IPS-NIHi11 (cell line): ENCODE data around the gene SCUBE1.
"Not testable (repeated sequence)": the region's sequence is repeated elsewhere in the genome, so short reads cannot be mapped to it uniquely, and the experiment has no call there.

Source experiments
- DNase-seq: peaks from one replicate; pipeline ENCODE4 v3.0.0; 2012; ENCODE audit warnings: mixed read lengths, low spot score

SCUBE1 gene

DNA sequence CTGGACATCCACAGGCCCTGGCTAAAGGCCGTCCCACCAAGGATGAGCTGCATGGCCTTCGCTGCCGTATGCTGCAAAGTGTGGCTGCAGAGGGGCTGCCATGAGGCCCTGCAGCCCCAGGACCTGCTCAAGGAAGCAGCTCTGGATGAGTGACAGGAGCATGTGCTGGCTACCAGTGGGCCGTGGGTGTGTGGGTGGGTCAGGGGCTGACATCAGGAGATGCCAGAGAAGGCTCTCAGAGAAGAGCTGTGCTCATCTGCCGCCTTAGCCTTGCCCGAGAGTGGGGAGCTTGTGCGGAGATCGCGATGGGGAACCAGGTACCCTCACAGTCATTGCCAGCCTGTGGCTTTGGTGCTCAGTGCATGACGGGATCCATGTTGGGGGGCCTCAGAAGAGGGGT, 41.3 kb downstream of the SCUBE1 start:
- DNase-seq, result no peak

GRCh38 chr22:43300891-43301676, 42.1 kb downstream of the SCUBE1 start:
- no peak for DNase-seq

DNA sequence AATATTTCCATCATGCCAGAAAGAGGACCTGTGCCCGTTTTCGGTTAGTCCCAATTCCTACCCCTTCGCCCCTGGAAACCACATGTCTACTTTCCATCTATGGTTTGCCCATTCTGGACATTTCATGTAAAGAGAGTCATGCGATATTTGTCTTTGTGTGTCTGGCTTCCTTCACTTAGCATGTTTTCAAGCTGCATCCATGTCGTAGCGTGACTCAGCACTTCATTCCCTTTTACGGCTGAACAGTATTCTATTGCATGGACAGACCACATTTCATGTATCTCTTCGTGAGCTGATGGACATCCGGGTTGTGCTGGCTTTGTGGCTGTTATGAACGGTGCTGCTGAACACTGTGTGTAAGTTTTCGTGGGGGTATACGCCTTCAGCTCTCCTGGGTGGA, 43.4 kb downstream of the SCUBE1 start:
- DNase-seq, result no peak

- DNase-seq, result peak; percentile 47
These were observed 44.9 kb downstream of the SCUBE1 start for GRCh38 chr22:43298062-43298801.

- DNase-seq, result no peak
These were observed 45.7 kb downstream of the SCUBE1 start for GRCh38 chr22:43297270-43298061.

DNA sequence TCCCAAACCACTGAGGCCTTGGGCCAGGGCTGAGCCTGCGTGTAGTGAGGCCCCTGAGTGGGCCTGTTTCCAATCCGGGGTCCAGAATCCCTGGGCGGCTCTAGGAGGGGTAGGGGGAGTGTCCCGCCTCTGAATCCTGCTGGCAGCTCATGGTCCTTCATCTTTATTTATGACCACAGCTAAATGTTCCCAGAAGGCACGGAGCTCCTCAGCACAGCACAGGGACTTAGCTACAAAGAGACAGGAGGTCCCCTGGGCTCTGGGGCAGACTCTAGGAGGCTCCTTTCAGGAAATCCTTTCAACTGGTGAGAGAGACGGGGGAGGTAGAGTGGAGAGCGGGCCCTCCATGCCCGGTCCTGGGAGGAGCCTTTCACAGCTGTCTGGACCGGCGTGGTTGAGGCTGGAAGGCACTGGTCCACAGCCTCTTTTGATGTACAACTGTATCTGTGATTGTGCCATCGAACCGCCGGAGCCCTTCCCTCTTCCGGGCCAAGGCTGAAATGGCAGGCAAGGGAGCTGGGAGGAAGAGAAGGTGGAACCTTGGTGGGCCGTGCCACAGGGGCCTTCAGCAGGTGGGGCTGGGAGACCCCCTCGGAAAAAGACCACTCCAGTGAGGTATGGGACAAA, 46.8 kb downstream of the SCUBE1 start:
- DNase-seq, result no peak

- DNase-seq, result no peak
These were observed 47.5 kb downstream of the SCUBE1 start for GRCh38 chr22:43295660-43296059.

DNA sequence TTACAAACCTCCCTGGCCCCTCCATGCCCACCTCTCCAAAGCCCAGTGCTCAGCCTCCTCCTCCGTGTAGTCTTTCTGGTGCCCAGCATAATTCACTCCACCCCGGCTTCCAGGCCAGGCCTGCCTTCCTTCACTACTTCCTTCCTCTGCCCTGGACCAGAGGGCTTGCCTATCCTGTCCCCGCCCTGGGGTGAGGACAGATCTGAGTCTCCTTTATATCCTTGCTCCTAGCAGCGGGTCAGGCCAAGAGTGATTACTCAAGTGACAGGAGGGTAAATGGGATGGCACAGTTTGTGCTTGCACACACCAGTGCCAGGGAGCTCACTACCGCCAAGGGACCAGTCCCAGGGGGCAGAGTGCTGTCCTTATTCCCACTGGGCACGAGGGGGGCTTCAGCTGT, 48.0 kb downstream of the SCUBE1 start:
- DNase-seq, result no peak

DNA sequence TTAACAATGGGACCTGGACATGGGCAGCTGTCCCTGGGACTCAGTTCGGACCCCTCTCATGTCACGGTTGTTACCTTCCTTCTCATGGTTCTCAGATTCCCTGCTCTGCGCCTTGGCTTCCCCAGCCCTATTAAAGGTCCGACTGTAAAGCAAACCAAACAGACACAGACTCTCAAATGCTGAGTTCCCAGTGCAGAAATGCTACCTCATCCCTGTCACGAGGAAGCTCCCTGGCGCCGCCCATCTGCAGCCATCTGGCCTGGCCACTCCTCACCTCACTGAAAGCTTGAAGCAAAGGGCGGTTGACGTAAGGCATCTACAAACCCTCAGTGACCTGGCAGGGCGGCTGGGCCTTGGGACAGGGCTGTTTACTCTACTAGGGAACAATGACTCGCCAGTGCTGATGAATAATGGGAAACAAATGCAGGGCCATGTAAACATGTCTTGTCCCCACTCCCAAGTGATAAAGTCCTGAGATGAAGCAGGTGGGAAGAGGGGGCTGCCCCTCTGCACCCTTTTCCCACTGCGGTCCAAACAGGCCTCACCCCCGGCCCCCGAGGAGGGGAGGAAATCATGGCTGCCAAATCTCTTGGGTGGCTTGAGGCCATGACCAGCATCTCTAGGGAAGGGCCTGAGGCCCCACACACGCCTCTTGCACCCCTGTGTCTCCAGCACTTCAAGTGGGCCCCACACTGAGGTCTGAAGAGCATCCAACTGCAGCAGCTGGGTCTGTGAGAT, 49.3 kb downstream of the SCUBE1 start:
- no peak for DNase-seq

DNA sequence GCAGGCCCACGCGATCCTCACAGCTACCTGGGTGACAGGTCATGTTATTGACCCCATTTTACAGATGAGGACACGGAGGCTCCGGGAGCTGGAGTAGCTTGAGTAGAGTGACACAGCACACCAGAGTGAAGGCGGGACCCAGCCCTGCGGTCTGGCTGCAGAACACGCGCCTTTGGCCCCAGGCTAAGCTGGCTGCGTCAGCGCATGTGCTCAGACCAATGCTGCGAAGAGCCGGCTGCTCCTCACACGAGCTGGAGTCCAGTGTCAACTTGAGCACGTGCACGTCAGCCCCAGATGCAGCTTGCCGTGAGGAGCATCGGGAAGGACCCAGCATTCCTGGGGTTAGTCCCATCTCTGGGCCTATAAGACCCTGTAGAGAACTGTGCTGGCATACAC, 49.9 kb downstream of the SCUBE1 start:
- DNase-seq, result no peak

GRCh38 chr22:43292630-43293018, 50.5 kb downstream of the SCUBE1 start:
- no peak for DNase-seq

- no peak for DNase-seq
These were observed 51.8 kb downstream of the SCUBE1 start for GRCh38 chr22:43291381-43291780.

DNA sequence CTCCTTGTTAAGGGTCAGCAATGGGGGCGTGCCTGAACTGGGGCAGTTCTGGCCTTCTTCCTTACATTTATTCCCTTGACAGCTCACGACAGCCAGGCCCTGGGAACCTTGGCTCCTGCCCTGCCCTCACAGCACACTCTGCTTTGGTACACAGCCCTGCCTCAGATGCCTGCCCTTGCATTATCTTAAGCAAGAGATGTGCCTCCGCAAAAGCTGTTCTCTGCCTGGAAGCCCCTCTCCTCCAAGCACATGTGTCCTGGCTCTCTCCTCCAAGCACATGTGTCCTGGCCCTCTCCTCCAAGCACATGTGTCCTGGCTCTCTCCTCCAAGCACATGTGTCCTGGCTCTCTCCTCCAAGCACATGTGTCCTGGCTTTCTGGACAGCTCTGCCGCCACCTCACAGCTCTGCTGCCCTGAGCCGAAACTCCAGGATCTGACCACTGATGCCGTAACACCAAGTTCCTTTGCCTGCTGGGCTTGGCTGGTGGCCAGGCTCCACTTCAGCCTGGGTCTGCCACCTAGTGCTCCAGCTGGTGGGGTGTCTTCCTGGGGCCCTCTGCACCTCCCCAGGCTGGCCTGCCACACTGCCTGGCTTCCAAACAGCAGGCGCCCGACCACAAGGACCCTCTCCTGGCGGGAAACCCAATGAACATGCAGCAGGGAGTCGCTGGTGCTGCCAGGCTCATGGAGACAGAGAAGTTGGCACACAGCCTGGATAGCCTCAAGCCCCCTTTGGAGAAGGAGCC, 53.0 kb downstream of the SCUBE1 start:
- DNase-seq, result no peak

DNA sequence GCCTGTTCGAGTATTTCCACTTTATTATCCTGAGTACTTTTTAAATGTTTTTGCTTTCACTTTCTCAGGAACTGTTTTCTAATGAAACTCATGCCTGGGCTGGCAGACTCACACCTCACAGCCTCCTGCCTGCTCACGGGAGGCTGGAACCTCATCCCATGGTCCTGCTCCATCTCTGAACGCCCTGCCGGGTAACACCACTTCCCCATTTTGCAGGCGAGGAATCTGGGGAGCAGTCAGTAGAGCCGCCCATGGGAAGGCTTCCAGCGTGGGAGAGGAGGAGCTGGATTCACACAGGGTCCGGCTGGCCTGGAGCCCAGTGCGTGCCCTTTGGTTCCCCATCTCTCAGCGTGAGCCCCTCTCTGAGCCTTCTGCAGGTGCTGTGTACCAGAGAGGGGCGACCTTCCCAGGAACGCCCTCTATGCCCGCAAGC, 53.6 kb downstream of the SCUBE1 start:
- no peak for DNase-seq

GRCh38 chr22:43288807-43289420, 54.3 kb downstream of the SCUBE1 start:
- DNase-seq, result no peak

GRCh38 chr22:43288378-43288777, 54.8 kb downstream of the SCUBE1 start:
- DNase-seq, result no peak

GRCh38 chr22:43287441-43287840, 55.7 kb downstream of the SCUBE1 start:
- DNase-seq, result no peak

DNA sequence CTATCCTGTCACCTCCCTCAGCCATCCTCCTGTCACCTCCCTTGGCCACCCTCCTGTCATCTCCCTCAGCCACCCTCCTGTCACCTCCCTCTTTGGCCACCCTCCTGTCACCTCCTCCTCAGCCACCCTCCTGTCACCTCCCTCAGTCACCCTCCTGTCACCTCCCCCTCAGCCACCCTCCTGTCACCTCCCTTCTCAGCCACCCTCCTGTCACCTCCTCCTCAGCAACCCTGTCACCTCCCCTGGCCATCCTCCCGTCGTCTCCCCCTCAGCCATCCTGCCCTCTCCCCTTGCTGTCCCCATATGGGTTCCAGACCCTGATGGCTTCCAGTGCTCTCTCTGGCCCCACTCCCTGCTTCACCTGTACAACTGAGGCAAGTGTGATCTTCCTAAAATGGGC, 61.8 kb downstream of the SCUBE1 start:
- no peak for DNase-seq

- DNase-seq, result not testable (repeated sequence)
These were observed 62.7 kb downstream of the SCUBE1 start for GRCh38 chr22:43280523-43280886.

- DNase-seq, result no peak
These were observed 63.2 kb downstream of the SCUBE1 start for GRCh38 chr22:43279867-43280522.
